NCI-H526 (cell line): ENCODE data around the gene PADI6.

Source experiments
- DNase-seq, 2 experiments: peaks; one replicate each; lab custom pipeline; 2025; lab: John Stamatoyannopoulos, UW

Gene PADI6

DNA sequence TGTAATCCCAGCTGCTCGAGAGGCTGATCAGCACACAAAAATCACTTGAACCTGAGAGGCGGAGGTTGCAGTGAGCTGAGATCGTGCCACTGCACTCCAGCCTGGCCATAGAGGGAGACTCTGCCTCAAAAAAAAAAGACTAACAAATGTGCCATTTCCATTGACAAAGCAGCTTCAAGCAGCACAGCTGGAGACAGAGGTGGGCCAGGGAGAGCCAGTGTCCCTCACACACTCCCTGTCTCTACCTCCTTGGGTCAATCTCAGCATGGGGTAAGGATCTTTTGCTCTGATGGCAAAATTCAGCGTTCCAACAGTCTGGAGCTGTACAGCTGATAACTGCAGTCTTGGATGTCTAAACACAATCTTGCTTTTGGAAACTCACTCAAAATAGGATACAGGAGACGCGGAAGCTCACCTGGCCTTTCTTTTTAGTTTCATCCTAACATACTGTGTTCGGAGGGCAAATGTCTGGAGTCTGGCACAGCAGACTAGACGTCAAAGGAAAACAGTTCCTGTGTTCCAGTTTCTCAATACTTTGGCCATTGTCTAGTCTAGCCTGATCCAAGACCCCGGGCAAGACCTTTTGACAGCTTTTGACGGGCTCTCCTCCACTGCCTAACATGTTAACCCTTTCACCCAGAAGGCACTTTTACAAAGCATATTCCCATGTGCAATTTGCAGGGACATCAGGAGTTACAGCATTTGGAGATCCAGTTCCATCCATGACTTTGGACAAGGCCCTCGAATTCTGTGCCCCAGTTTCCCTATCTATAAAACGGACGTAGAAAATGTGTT, 64.6 kb downstream of the PADI6 start:
- DNase-seq = no peak

DNA sequence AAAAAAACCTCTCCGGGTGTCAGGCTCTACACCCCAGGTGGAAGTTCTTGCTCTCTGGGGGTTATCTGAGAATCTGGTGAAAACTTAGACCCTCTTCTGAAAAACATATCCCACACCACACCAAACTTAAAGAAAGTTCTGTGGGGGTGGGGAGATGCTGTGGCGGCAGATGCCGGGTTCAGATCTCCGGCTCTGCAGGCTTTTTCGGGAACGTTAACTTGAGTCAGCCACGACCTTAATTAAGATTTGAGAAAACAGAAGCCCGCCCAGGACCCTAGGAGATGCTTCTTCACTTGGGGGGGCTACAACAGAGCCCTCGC, 65.2 kb downstream of the PADI6 start:
- DNase-seq = no peak

DNA sequence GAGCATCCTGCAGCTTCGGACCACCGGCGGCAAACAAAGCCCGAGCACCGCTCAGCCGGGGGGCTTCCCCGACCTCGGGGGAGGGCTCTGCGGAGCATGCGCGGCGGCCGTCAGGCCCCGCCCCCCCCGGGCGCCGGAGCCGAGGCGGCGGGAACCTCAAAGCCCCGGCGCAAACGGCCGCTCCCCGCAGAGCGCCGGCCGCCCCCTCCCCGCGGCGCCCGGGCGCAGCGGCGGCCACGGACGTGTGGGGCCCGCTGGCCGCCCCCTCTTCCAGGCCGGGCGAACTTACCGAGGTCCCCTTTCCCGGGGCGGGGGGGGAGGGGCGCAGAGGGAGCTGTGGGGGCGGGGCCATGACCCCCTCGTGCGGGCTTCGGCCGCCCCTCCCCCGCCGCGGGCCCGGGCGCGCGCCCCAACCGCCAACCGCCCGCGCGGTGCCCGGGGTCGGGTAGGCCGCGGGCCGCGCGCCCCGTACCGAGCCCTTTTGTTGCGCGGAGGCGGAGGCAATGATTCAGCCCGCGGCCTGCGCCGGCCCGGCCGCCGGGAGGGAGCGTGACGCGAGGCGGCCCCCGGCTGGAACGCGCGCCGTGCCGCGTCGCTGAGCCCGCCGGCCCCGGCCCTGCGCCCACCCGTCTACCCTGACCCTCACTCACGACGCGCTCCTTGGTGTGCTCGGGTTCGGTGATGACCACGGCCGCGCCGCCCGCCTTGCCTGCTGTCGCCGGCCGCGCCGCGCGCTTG, 65.8 kb downstream of the PADI6 start:
- DNase-seq = peak in 1 of 2 experiments; percentile 63

DNA sequence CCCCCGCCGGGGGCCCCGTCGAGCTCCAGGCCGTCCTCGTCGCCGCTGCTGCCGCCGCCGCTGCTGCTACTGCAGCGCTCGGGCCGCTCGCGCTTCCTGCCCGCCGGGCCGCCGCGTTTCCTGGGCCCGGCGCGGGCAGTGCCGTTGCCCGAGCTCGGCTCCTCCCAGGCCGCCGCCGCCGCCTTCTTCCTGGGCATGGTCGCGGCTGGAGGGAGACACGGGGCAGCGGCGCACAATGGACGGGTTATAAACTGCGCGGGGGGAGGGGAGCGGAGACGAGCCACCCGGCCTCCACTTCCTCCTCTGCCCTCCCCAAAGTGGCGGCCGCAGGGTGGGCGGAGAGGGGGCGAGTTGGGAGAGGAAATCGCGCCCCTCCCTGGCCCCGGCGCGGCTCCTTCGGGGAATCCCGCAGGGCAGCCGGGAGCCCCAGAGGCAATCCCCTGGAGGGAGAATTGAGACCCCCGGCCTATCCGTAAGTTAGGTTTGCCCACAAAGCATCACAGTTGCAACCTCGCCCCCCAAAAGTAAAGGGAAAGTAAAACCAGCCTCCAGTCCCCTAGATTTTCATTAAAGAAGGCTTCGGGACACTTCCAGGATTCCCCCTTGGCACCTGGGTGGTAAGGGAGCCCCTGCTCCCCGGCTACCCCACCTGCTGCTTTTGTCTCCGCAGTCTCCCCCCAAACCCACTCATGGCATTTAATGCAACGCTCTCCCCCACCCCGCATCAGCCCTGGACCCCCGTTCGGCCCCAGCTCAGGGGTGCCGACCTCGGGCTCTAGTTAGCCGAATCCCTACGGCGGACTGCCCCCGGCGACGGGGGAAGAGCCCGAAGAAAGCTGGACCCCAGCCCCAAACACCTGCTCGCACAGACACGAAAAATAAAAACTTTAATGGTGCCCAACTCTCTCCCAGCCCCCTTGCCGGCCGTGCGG, 66.6 kb downstream of the PADI6 start:
- peak in 1 of 2 experiments; percentile 63 for DNase-seq

DNA sequence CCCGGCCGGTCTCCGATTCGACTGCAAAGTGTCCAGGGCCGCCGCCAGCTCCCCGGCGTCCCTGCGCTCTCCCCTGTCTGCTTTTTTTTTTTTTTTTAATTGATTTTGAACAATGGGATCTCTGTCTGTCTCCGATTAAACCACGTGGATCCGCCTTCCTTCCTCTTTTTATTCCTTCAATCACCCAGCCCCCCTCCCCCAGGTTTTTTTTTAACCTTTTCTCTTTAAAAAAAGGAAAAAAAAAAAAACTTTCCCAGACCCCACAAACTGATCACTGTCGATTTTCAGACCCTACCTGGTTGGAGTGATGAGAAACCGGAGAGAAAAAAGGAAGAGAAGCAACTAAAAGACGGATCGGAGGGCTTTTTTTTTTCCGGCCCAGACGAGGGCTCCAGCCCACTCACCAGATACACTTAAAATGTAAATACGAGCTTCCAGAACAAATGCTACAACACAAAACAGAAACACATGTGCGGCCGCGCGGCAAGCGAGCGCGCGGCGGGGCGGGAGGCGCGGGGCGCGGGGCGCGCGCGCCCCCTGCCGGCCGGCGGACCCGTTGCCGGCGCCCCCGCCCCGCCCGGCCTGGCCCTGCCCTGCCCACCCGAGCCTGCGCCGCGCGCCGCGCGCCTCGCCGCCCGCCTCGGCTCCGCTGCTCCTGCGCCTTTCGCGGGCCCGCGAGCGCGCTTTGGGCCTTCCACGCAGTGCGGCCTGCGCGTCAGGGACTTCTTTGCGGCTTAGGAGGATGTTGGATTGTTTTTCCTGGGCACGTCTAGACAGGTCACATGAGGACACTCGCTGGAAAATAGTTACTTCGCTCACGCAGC, 67.5 kb downstream of the PADI6 start, which contains the start of gene RCC2:
Gene RCC2, minus strand, starts transcription at position 428 of the 824 bp plus-strand sequence. CDS start 1,163 bp downstream, outside the sequence.
- peak; percentile 61 to 90 for DNase-seq

DNA sequence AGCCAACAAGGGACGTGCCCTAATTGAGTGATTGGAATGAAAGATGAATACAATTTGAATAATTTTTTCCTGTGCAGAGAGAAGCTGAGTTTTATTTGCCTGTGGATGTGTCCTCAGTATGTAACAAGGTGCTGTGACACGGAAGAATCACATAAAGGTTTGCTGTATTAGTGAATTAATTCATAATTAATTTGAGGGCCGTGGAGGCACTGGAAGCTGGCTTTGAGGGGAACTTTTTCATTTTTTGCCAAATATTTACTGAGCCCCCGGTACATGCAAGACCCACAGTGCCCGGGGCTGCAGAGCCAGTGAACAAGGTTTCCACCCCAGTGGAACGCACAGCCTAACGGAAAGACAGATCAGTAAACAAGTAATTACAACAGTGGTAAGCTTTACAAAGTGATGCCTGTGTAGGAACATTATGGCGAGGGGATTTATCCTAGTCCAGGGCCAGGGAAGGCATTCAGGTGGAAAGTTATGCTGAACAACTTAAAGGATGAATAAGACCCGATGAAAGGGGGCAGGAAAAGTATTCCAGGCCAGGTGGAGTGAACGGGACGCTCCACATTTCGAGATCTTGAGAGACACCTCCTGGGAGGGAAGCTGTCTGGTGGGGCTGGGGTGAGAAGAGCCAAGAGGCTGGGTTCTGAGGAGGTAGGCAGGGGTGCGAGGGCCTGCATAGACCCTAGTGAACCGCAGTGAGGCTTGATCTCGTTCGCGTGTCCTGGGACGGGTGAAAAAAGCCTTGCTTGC, 68.3 kb downstream of the PADI6 start:
- DNase-seq = peak in 1 of 2 experiments; percentile 30

DNA sequence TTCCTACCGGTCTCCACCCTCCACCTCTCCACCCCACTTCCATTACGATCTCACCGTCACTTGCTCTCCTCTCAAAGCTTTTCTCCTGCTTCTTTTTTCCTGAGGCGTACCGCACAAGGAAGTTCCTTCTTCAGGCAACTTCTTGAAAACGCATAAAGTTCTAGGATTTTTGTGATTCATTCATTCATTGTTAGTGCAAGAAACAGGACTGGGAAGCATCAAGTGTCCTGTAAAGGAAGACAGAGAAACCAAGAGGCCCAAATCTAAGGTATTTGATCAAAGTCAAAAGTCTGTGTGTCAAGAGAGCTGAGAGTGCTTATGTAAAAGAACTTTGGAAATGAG, 68.8 kb downstream of the PADI6 start:
- no peak for DNase-seq

DNA sequence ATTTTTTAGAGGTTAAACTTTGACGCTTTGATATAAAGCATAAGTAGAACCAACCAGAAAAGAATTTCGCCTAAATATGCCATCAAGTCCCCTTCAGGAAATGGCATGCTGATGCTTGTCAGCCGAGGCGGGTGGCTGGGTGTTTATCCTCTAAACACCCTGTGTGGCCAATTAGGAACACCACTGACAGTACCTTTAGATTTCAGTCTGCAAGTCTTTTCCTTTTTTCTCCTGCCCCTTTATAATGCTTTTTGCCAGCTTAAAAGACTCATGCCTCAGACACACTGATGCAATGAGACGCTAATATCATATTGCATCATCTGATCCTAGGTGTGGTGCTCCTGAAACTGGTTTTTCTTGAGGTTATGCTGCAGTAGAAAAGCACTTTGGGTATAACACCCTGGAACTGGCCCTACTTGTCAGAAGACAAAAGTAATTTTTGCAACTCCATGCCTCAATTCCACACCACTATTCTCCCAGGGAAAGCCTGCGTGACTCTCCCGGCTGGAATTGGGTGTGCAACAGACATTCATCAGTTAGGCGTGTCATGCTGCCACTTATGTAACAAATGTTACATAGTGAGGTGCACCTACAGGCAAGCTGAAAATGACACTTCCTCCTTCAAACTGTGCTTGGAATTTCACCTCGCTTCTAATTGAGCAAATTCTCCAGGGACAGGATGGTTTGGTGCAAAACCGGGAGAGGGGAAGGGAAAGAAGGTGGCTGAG, 69.4 kb downstream of the PADI6 start:
- DNase-seq = peak in 1 of 2 experiments; percentile 21

DNA sequence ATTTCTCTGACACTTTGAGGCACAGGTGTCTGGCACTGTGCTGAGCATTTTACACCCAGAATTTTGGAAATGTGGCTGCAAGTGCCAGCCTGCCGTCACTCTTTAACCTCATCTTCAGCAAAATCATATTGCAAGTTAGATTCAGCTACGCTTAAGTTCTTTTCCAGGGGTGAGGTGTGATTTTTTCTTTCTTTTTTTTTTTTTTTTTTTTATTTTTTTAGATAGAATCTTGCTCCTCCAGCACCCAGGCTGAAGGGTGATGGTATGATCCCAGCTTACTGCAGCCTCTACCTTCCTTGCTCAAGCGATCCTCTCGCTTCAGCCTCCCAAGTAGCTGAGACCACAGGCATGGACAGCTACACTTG, 70.0 kb downstream of the PADI6 start:
- DNase-seq = no peak

DNA sequence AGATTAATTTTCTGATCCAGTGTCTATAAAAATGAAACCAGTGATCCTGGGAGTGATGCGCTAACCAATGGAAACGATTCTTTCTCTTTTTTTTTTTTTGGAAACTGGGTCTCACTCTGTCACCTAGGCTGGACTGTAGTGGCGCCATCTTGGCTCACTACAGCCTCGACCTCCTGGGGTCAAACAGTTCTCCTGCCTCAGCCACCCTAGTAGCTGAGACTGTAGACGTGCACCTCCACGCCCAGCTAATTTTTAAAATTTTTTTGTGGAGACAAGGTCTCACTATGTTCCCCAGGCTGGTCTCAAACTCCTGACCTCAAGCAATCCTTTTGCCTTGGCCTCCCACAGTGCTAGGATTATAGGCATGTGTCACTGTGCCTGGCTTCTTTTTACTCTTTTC, 70.8 kb downstream of the PADI6 start:
- no peak for DNase-seq

DNA sequence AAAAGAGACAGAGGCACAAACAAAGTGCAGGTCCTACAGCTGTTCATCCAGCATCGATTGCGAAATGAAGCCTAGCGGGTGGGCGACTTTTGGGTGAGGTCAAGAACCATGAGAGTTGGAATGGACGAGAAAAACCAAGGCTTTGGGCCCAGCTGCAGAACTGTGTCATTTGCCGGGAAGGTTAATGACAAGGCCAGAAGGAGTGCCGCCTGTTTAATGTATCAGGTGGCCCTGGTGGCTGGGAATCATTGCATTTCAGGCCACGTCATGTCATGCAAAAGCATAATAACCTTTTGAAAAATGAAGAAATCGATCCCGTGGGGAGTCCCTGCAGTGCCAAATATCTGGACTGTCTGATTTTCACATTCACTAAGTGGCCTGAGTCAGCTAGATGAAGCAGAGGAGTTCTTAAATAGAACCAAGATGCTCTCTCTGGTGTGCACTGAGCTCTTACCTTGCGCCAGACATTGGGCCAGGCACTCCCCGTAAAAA, 75.6 kb downstream of the PADI6 start:
- no peak for DNase-seq
